ENCODE results near the gene CATSPERB.
"Not testable (repeated sequence)": the region's sequence is repeated elsewhere in the genome, so short reads cannot be mapped to it uniquely, and the experiment has no call there.

The CATSPERB gene

GRCh38 chr14:91731986-91732385 is at the start of gene CATSPERB:
TSS of gene CATSPERB (minus strand) at chr14:91732086. CDS start at chr14:91729479, 2,607 bp downstream.
- no peak for DNase-seq (ENCODE audit: low read depth)

GRCh38 chr14:91780452-91780851 is 48.6 kb upstream of the CATSPERB start:
- DNase-seq (ENCODE audit: low read depth), result no peak

- DNase-seq (ENCODE audit: low read depth), result no peak
Observed at GRCh38 chr14:91778217-91778616, 46.3 kb upstream of the CATSPERB start.

GRCh38 chr14:91774140-91775096 is 42.5 kb upstream of the CATSPERB start:
- no peak for DNase-seq (ENCODE audit: low read depth)

- DNase-seq (ENCODE audit: low read depth), result no peak
Observed at GRCh38 chr14:91770185-91770584, 38.3 kb upstream of the CATSPERB start.

- no peak for DNase-seq (ENCODE audit: low read depth)
Observed at GRCh38 chr14:91755570-91756295, 23.8 kb upstream of the CATSPERB start.

- DNase-seq (ENCODE audit: low read depth), result no peak
Observed at GRCh38 chr14:91754819-91755218, 22.9 kb upstream of the CATSPERB start.

- no peak for DNase-seq (ENCODE audit: low read depth)
Observed at GRCh38 chr14:91754185-91754584, 22.3 kb upstream of the CATSPERB start.

GRCh38 chr14:91753501-91754128 is 21.7 kb upstream of the CATSPERB start:
- no peak for DNase-seq (ENCODE audit: low read depth)

- no peak for DNase-seq (ENCODE audit: low read depth)
Observed at GRCh38 chr14:91752961-91753360, 21.1 kb upstream of the CATSPERB start.

- DNase-seq (ENCODE audit: low read depth), result no peak
Observed at GRCh38 chr14:91751719-91752118, 19.8 kb upstream of the CATSPERB start.

GRCh38 chr14:91750634-91751198 is 18.8 kb upstream of the CATSPERB start:
- no peak for DNase-seq (ENCODE audit: low read depth)

GRCh38 chr14:91749868-91750267 is 18.0 kb upstream of the CATSPERB start:
- no peak for DNase-seq (ENCODE audit: low read depth)

GRCh38 chr14:91748049-91748448 is 16.2 kb upstream of the CATSPERB start:
- DNase-seq (ENCODE audit: low read depth), result no peak

GRCh38 chr14:91745344-91745743 is 13.5 kb upstream of the CATSPERB start:
- no peak for DNase-seq (ENCODE audit: low read depth)

GRCh38 chr14:91744068-91744480 is 12.2 kb upstream of the CATSPERB start:
- no peak for DNase-seq (ENCODE audit: low read depth)

GRCh38 chr14:91743305-91743653 is 11.4 kb upstream of the CATSPERB start:
- no peak for DNase-seq (ENCODE audit: low read depth)

GRCh38 chr14:91742621-91743304 is 10.9 kb upstream of the CATSPERB start:
- no peak for DNase-seq (ENCODE audit: low read depth)

GRCh38 chr14:91739867-91740266 is 8.0 kb upstream of the CATSPERB start:
- not testable (repeated sequence) for DNase-seq (ENCODE audit: low read depth)

GRCh38 chr14:91737619-91738018 is 5.7 kb upstream of the CATSPERB start:
- no peak for DNase-seq (ENCODE audit: low read depth)

- DNase-seq (ENCODE audit: low read depth), result peak; percentile 18
Observed at GRCh38 chr14:91732859-91733477, 1.1 kb upstream of the CATSPERB start.

All from fibroblast of the conjunctiva (primary cell).